HFF-Myc (cell line): ENCODE results near the gene IL17F.

Source experiments
- DNase-seq: peaks from one replicate; pipeline ENCODE4 v3.0.0-alpha.2; 2011; ENCODE audit warnings: low read depth; ENCODE audit errors: extremely low read depth
- H3K4me3 ChIP-seq: replicated peaks from 2 replicates; pipeline ENCODE4 v1.5.1; 2011; ENCODE audit warnings: low read depth, mild to moderate bottlenecking, control low read depth, low read length
- CTCF ChIP-seq: IDR thresholded peaks from 2 replicates; pipeline ENCODE4 v1.5.1; 2012; ENCODE audit warnings: mild to moderate bottlenecking, low read depth, low read length, control low read depth; ENCODE audit errors: missing control alignments

Gene IL17F

GRCh38 chr6:52231406-52232127 lies 12.7 kb downstream of the IL17F start:
- no peak for DNase-seq
- TF ChIP-seq CTCF, result no peak
- H3K4me3 ChIP-seq, result no peak overlapping the region

- DNase-seq, result no peak
- no peak overlapping the region for H3K4me3 ChIP-seq
- TF ChIP-seq CTCF, result no peak
These were observed 13.6 kb downstream of the IL17F start for GRCh38 chr6:52230685-52231084.

- no peak overlapping the region for H3K4me3 ChIP-seq
- DNase-seq, result no peak
- no peak for TF ChIP-seq CTCF
These were observed 16.8 kb downstream of the IL17F start for GRCh38 chr6:52227495-52227894.

- no peak overlapping the region for H3K4me3 ChIP-seq
- no peak for TF ChIP-seq CTCF
- no peak for DNase-seq
These were observed 23.0 kb downstream of the IL17F start for GRCh38 chr6:52221302-52221701.

GRCh38 chr6:52217761-52218160 lies 26.5 kb downstream of the IL17F start:
- TF ChIP-seq CTCF, result no peak
- H3K4me3 ChIP-seq, result no peak overlapping the region
- no peak for DNase-seq

- no peak for DNase-seq
- no peak overlapping the region for H3K4me3 ChIP-seq
- TF ChIP-seq CTCF, result no peak
These were observed 27.2 kb downstream of the IL17F start for GRCh38 chr6:52216932-52217575.
